Right lobe of liver (tissue), 6 donors: ENCODE measurements around the gene C7orf57. TPM values are rescaled to one million over a fixed set of nuclear protein-coding genes. Genes with fewer than 3 reads are reported as not detected.

Source experiments
- ATAC-seq, 4 donors: fragments of 200-7000 bp; cut with Tn5 transposase; one replicate each; pipeline ENCODE4 v1.9.1; 2020; ENCODE audit warnings: mild to moderate bottlenecking in 4 of 4, moderate library complexity in 4 of 4
- DNase-seq, 3 donors: peaks; one replicate each; pipeline ENCODE4 v3.0.0-alpha.2; 2020
- H3K27ac ChIP-seq, 3 donors: fragments of 200-600 bp; one replicate each; pipeline ENCODE4 v1.8.0; 2022
- H3K27me3 ChIP-seq, 2 donors: fragments of 200-600 bp; one replicate each; pipeline ENCODE4 v1.8.0; 2022
- H3K36me3 ChIP-seq, 4 donors: fragments of 200-600 bp; sonication (generic) in 1 of 4; one replicate each; pipeline versions ENCODE4 v1.5.1 to v1.8.0; 2017 to 2022; ENCODE audit warnings: control low read depth in 1 of 4
- H3K4me1 ChIP-seq, 4 donors: fragments of 200-600 bp; sonication (generic) in 1 of 4; one replicate each; pipeline versions ENCODE4 v1.5.1 to v1.8.0; 2017 to 2022; ENCODE audit warnings: control low read depth in 1 of 4
- H3K4me3 ChIP-seq, 3 donors: fragments of 200-600 bp; one replicate each; pipeline ENCODE4 v1.8.0; 2022
- H3K9me3 ChIP-seq, 4 donors: fragments of 200-600 bp; sonication (generic) in 1 of 4; one replicate each; pipeline versions ENCODE4 v1.5.1 to v1.8.0; 2017 to 2022; ENCODE audit warnings: control low read depth in 1 of 4
- POLR2A ChIP-seq: fragments of 450-650 bp; IDR thresholded peaks from one replicate; pipeline ENCODE4 v1.6.1; 2017; ENCODE audit warnings: antibody characterized with exemption, mild to moderate bottlenecking
- WGBS: methylation state at CpG from one replicate; pipeline ENCODE4 v1.1.6; 2018; ENCODE audit warnings: low coverage, low lambda C conversion rate; ENCODE audit not compliant: insufficient coverage; ENCODE audit errors: missing lambda C conversion rate; 5-methylcytosine and 5-hydroxymethylcytosine counted together
- intact Hi-C, 2 donors: fragments of 100-400 bp; cut with DNase I; formaldehyde crosslinking; loops; one replicate each; pipeline versions ENCODE4 v1.11.2 to v1.14.1; 2022
- total RNA-seq, 6 experiments: library from RNA; depleted of rRNA in 2 of 6; stranded (reverse); fragments of >200 nt in 2 of 6; fragmentation: NEBNext Ultra II Directional in 3 of 6; extraction: Animal tissue kit (Norgen Biotek cat#: 25700) in 3 of 6; gene quantifications; one replicate each; pipeline versions ENCODE4 v1.1.0 to v1.2.4, GENCODE V29; 2016 to 2023
- TF ChIP-seq, protein P1 (sequence below), 4 donors: fragments of 200-600 bp in 3 of 4; fragments of 450-650 bp in 1 of 4; IDR thresholded peaks; one replicate each; pipeline versions ENCODE4 v1.5.1 to v1.8.0; 2016 to 2022; ENCODE audit warnings: antibody characterized with exemption in 4 of 4, mild to moderate bottlenecking in 2 of 4
- donor health status: DM: no; HTN: yes; CAD: no.
- donor health status: DM: no; HTN: no; CAD: no.
- donor health status: DM: no; HTN: no; CAD: no.
- donor health status: DM: no; HTN: yes; CAD: no.
- donor health status: DM: no; HTN: yes; CAD: no.

C7orf57 gene
- total RNA-seq, 6 experiments from 2014 or later: not detected

DNA sequence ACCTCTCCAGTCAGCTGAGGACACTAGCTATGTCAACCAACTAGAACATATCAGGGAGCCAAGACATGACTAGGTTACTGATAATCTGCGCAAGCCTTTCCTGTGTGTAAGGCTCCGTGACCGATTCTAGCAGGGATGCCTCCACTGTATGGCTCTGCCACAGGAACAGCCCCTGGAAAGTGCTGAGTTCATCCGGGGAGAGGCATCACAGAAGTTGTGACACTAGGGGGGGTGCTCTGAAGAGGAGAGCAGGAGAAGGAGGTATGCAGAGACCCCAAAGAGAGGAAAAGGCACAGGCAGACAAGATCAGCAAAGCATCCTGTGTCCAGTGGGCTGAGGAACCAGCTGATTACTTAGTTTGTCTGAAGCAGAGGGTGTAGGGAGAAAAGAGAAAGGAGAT lies 67.2 kb downstream of the C7orf57 start:
- Histone ChIP-seq H3K27ac (no peak overlapping the region), H3K36me3 (peaks cover 0 to 76% (median 11%) of the 10 kb centered on the region in 4 donors), H3K9me3 (no peaks in the 10 kb centered on the region), H3K27me3 (no peaks in the 10 kb centered on the region), H3K4me3 (no peak overlapping the region), H3K4me1 (no peaks in the 10 kb centered on the region)
- ATAC-seq: no peak
- intact Hi-C loops: loop anchor here (10.0 kb wide), 2 partner anchors 98 to 118 kb away; no protein-coding TSS in a partner anchor
- TF ChIP-seq, protein P1, sequence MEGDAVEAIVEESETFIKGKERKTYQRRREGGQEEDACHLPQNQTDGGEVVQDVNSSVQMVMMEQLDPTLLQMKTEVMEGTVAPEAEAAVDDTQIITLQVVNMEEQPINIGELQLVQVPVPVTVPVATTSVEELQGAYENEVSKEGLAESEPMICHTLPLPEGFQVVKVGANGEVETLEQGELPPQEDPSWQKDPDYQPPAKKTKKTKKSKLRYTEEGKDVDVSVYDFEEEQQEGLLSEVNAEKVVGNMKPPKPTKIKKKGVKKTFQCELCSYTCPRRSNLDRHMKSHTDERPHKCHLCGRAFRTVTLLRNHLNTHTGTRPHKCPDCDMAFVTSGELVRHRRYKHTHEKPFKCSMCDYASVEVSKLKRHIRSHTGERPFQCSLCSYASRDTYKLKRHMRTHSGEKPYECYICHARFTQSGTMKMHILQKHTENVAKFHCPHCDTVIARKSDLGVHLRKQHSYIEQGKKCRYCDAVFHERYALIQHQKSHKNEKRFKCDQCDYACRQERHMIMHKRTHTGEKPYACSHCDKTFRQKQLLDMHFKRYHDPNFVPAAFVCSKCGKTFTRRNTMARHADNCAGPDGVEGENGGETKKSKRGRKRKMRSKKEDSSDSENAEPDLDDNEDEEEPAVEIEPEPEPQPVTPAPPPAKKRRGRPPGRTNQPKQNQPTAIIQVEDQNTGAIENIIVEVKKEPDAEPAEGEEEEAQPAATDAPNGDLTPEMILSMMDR (IDR thresholded peaks at IDR 0.05): no peak
- no peak for TF ChIP-seq POLR2A
- no peak for DNase-seq
- 94% methylated on average over 3 of the region's 4 CpGs for WGBS

DNA sequence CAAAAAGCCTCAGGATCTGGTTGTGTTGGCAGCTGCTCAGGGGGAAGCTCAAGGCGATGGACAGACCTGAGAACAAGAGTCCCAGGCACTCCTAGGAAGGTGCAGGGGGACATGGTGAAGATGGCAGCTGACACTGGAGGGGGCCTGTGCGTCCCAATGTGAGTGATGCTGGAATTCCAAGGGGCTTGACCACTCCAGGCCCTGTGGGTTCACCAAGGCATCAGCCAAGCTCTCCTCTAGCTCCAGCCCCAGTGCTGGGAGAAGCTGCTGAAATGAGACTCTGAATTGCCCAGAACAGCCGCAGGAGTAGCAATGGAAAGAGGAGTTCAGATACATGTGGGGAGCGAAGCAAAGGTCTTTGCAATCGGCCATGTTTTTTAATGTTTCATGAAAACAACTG lies 69.7 kb downstream of the C7orf57 start:
- DNase-seq: no peak
- Histone ChIP-seq H3K27me3 (no peaks in the 10 kb centered on the region), H3K27ac (no peak overlapping the region), H3K36me3 (peaks cover 0 to 76% (median 9%) of the 10 kb centered on the region in 4 donors), H3K4me1 (no peaks in the 10 kb centered on the region), H3K4me3 (no peak overlapping the region), H3K9me3 (no peaks in the 10 kb centered on the region)
- no peak for TF ChIP-seq POLR2A
- TF ChIP-seq, protein P1 (IDR thresholded peaks at IDR 0.05): no peak
- intact Hi-C loops: loop anchor here (5.0 to 10.0 kb wide), 3 partner anchors 100 to 158 kb away; partner anchors contain the start of gene PKD1L1 (in 1 of the 2)
- 100% methylated on average over 4 of the region's 5 CpGs for WGBS
- ATAC-seq: no peak

DNA sequence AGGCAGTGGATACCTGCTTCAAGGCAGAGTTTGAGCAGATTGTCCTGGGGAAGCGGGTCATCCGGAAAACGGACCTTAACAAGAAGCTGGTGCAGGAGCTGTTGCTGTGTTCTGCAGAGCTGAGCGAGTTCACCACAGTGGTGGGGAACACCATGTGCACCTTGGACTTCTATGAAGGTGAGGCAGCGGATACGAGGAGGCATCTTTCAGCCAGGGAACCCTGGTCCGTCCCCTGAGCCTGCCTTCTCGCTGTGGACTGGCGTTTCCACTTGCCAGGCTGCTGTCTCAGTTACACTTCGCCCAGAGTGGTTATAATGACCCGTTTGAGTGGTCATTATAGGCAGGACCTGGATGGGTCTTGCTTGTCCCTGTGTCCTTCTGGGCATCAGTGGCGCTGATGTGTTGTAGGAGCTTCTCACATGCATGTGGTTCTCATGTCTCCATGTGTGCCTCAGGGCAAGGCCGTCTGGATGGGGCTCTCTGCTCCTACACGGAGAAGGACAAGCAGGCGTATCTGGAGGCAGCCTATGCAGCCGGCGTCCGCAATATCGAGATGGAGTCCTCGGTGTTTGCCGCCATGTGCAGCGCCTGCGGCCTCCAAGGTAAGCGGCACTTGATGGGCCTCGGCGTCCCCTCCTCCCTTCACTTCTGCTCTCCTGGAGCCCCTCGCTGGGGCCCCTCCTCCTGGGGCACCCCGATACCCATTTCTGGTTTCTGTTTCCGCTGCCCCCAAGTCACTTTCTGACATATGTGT lies 71.7 kb downstream of the C7orf57 start:
- Histone ChIP-seq H3K4me1 (peaks cover 0 to 14% (median 6%) of the 10 kb centered on the region in 4 donors), H3K27me3 (no peaks in the 10 kb centered on the region), H3K36me3 (peaks cover 0 to 58% (median 9%) of the 10 kb centered on the region in 4 donors), H3K4me3 (no peak overlapping the region), H3K9me3 (no peaks in the 10 kb centered on the region), H3K27ac (no peak overlapping the region)
- 97% methylated on average over 13 of the region's 29 CpGs for WGBS
- intact Hi-C loops: loop anchor here (5.0 to 10.0 kb wide), 3 partner anchors 102 to 160 kb away; partner anchors contain the start of gene PKD1L1 (in 1 of the 2)
- DNase-seq: no peak
- TF ChIP-seq, protein P1 (IDR thresholded peaks at IDR 0.05): no peak
- ATAC-seq: no peak

DNA sequence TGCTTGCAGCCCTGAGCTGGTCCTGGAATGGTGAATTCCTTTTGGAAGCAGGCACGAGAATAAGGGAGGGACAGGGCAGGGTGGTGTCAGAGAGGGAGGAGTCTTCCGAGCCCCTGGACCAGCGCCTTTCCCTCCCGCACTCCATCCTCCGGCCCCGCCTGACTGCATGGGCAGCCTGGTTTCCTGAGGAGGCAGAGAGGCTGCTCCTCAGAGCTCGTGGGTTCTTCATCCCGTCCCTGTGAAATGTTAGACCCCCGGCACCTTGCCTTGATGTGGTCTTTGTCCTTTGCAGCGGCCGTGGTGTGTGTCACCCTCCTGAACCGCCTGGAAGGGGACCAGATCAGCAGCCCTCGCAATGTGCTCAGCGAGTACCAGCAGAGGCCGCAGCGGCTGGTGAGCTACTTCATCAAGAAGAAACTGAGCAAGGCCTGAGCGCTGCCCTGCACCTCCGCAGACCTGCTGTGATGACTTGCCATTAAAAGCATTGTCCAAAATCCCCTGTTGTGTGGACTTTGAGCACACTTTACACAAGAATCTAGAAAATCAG lies 72.7 kb downstream of the C7orf57 start:
- no peak for TF ChIP-seq POLR2A
- TF ChIP-seq, protein P1 (IDR thresholded peaks at IDR 0.05): no peak
- H3K27ac ChIP-seq: no peak overlapping the region
- ATAC-seq (no peak), DNase-seq (peak in 1 of 3 donors; percentile 43)
- H3K4me3 ChIP-seq: no peak overlapping the region
- peaks cover 0 to 14% (median 6%) of the 10 kb centered on the region in 4 donors for H3K4me1 ChIP-seq
- H3K9me3 ChIP-seq: no peaks in the 10 kb centered on the region
- intact Hi-C loops: loop anchor here (5.0 to 10.0 kb wide), 3 partner anchors 103 to 161 kb away; partner anchors contain the start of gene PKD1L1 (in 1 of the 2)
- H3K36me3 ChIP-seq: peaks cover 0 to 49% (median 9%) of the 10 kb centered on the region in 4 donors
- no peaks in the 10 kb centered on the region for H3K27me3 ChIP-seq
- WGBS: 87% methylated on average over 6 of the region's 18 CpGs
